Activated naive CD8-positive, alpha-beta T cell (primary cell): ENCODE measurements around the gene TMCC1.

Source experiments
- H3K27ac Mint-ChIP-seq: one replicate; pipeline ENCODE4 v1.8.0; 2021; ENCODE audit warnings: mixed read lengths
- H3K27me3 Mint-ChIP-seq: one replicate; pipeline ENCODE4 v1.8.0; 2021; ENCODE audit warnings: mixed read lengths
- H3K36me3 Mint-ChIP-seq: one replicate; pipeline ENCODE4 v1.8.0; 2021; ENCODE audit warnings: mixed read lengths
- H3K4me1 Mint-ChIP-seq: one replicate; pipeline ENCODE4 v1.8.0; 2021; ENCODE audit warnings: low read depth, mixed read lengths
- H3K4me3 Mint-ChIP-seq: one replicate; pipeline ENCODE4 v1.8.0; 2021; ENCODE audit warnings: mild to moderate bottlenecking, mixed read lengths
- H3K9me3 Mint-ChIP-seq: one replicate; pipeline ENCODE4 v1.8.0; 2021; ENCODE audit warnings: low read depth, mixed read lengths

TMCC1 gene

DNA sequence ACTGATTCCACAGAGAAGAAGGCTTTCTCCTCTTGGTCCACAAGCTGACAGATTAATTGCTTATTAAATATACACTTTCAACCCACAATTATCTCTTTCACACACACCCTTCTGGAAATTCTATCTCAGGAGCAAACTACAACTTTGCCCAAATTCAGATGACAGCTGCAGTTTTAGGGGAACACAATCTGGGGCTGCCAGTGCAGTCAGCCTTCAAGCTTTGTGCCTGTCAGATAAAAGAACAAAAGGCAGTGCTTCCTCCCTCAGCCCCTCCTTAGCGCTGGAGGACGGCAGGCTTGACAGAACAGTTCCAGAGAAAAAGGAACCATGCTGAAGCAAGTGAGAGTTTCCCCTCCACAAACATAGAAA, 99.6 kb downstream of the TMCC1 start:
- Mint-ChIP-seq H3K27ac (no peak overlapping the region), H3K36me3 (no peaks in the 10 kb centered on the region), H3K9me3 (no peaks in the 10 kb centered on the region), H3K4me1 (peaks cover 23% of the 10 kb centered on the region), H3K4me3 (peak overlapping the region; percentile 76), H3K27me3 (no peaks in the 10 kb centered on the region)

GRCh38 chr3:129793319-129793718, 100.2 kb downstream of the TMCC1 start:
- no peak overlapping the region for H3K4me3 Mint-ChIP-seq
- peaks cover 25% of the 10 kb centered on the region for H3K4me1 Mint-ChIP-seq
- H3K36me3 Mint-ChIP-seq: no peaks in the 10 kb centered on the region
- H3K9me3 Mint-ChIP-seq: no peaks in the 10 kb centered on the region
- H3K27me3 Mint-ChIP-seq: no peaks in the 10 kb centered on the region
- H3K27ac Mint-ChIP-seq: no peak overlapping the region

- no peaks in the 10 kb centered on the region for H3K27me3 Mint-ChIP-seq
- no peaks in the 10 kb centered on the region for H3K9me3 Mint-ChIP-seq
- H3K27ac Mint-ChIP-seq: no peak overlapping the region
- H3K36me3 Mint-ChIP-seq: peaks cover 4% of the 10 kb centered on the region
- no peak overlapping the region for H3K4me3 Mint-ChIP-seq
- H3K4me1 Mint-ChIP-seq: no peaks in the 10 kb centered on the region
Measured at GRCh38 chr3:129783470-129783869, 110.0 kb downstream of the TMCC1 start.

GRCh38 chr3:129778871-129779270, 114.6 kb downstream of the TMCC1 start:
- H3K27ac Mint-ChIP-seq: no peak overlapping the region
- H3K4me1 Mint-ChIP-seq: peaks cover 2% of the 10 kb centered on the region

DNA sequence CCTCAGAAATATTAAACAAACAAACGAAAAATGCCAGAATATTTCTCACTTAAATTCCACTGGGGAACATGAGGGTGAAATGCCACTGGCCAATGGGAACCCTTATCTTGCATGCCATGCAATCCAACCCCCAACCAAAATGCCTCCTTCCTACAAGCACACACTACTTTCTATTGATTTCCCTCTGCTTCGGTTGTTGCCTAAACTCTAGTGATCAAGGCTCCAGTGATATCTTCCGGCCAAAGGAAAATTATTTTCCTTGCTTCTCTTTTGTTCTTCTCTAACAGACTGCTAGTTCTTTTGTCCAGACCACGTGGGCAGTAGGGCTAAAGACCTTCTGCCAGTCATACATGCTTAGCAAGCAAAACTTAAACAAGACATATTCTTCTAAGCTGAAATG, 115.7 kb downstream of the TMCC1 start:
- Mint-ChIP-seq H3K4me1 (peaks cover 2% of the 10 kb centered on the region), H3K27ac (peak overlapping the region; percentile 13), H3K36me3 (peaks cover 7% of the 10 kb centered on the region), H3K9me3 (peaks cover 3% of the 10 kb centered on the region), H3K27me3 (no peaks in the 10 kb centered on the region), H3K4me3 (no peak overlapping the region)

More at GRCh38 chr3:129778871-129779270, 114.6 kb downstream of the TMCC1 start:
- Mint-ChIP-seq H3K36me3 (peaks cover 9% of the 10 kb centered on the region), H3K9me3 (peaks cover 3% of the 10 kb centered on the region), H3K27me3 (no peaks in the 10 kb centered on the region), H3K4me3 (no peak overlapping the region)

- Mint-ChIP-seq H3K9me3 (peaks cover 3% of the 10 kb centered on the region), H3K4me3 (no peak overlapping the region)
Measured at GRCh38 chr3:129775870-129776269, 117.6 kb downstream of the TMCC1 start.

GRCh38 chr3:129773691-129774663, 119.5 kb downstream of the TMCC1 start:
- H3K36me3 Mint-ChIP-seq: peaks cover 7% of the 10 kb centered on the region
- peaks cover 3% of the 10 kb centered on the region for H3K9me3 Mint-ChIP-seq
- no peak overlapping the region for H3K4me3 Mint-ChIP-seq
- no peaks in the 10 kb centered on the region for H3K27me3 Mint-ChIP-seq
- peaks cover 2% of the 10 kb centered on the region for H3K4me1 Mint-ChIP-seq
- no peak overlapping the region for H3K27ac Mint-ChIP-seq

More at GRCh38 chr3:129775870-129776269, 117.6 kb downstream of the TMCC1 start:
- H3K27me3 Mint-ChIP-seq: no peaks in the 10 kb centered on the region
- peaks cover 7% of the 10 kb centered on the region for H3K36me3 Mint-ChIP-seq
- peaks cover 2% of the 10 kb centered on the region for H3K4me1 Mint-ChIP-seq
- H3K27ac Mint-ChIP-seq: no peak overlapping the region

- Mint-ChIP-seq H3K4me3 (no peak overlapping the region), H3K4me1 (peaks cover 2% of the 10 kb centered on the region), H3K27ac (no peak overlapping the region), H3K9me3 (peaks cover 3% of the 10 kb centered on the region), H3K36me3 (peaks cover 9% of the 10 kb centered on the region), H3K27me3 (no peaks in the 10 kb centered on the region)
Measured at GRCh38 chr3:129770604-129771003, 122.9 kb downstream of the TMCC1 start.

DNA sequence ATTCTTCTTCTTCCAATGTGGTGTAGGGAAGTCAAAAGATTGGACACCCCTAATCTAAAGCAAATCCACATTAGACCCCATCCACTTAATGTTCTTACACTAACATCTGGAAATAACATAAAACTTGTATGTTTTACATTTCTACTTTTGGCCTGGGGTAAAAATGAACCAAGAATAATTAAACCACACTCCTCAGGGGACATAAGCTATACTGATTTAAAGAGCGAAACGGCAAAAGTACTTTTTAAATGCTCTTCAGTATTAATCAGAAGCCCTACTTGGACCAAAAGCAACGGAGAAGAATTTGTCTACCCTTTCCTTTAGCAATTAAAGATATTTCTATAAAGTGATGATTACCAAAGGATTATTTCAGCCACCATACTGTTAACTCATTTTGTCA, 123.9 kb downstream of the TMCC1 start:
- no peaks in the 10 kb centered on the region for H3K27me3 Mint-ChIP-seq
- H3K27ac Mint-ChIP-seq: no peak overlapping the region
- H3K9me3 Mint-ChIP-seq: peaks cover 3% of the 10 kb centered on the region
- H3K4me1 Mint-ChIP-seq: peaks cover 2% of the 10 kb centered on the region
- peaks cover 8% of the 10 kb centered on the region for H3K36me3 Mint-ChIP-seq
- H3K4me3 Mint-ChIP-seq: no peak overlapping the region

GRCh38 chr3:129768728-129769127, 124.8 kb downstream of the TMCC1 start:
- Mint-ChIP-seq H3K9me3 (no peaks in the 10 kb centered on the region), H3K27me3 (no peaks in the 10 kb centered on the region), H3K4me1 (peaks cover 2% of the 10 kb centered on the region), H3K27ac (no peak overlapping the region), H3K36me3 (peaks cover 4% of the 10 kb centered on the region), H3K4me3 (no peak overlapping the region)

DNA sequence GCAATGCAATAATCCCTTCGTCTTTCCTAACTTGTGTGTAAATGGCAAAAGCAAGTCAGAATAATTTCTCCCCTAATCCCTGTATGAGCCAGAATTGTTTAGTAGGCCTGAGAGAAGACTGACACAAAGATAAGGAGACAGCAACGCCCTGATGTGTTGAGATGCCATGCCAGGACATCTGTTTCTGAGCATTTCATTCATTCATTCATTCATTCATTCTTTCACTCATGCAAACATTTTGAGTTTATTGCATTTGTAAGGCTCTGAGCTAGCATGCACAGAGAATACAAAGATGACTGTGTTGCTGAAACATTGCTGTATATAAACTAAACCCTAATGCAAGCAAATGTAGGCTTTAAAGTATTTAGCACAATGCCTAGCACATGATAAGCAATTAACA, 127.4 kb downstream of the TMCC1 start:
- Mint-ChIP-seq H3K4me3 (no peak overlapping the region), H3K4me1 (peaks cover 2% of the 10 kb centered on the region), H3K27me3 (no peaks in the 10 kb centered on the region), H3K27ac (no peak overlapping the region), H3K36me3 (peaks cover 9% of the 10 kb centered on the region), H3K9me3 (no peaks in the 10 kb centered on the region)

GRCh38 chr3:129764090-129764489, 129.4 kb downstream of the TMCC1 start:
- no peak overlapping the region for H3K27ac Mint-ChIP-seq
- H3K9me3 Mint-ChIP-seq: no peaks in the 10 kb centered on the region
- no peak overlapping the region for H3K4me3 Mint-ChIP-seq
- peaks cover 8% of the 10 kb centered on the region for H3K36me3 Mint-ChIP-seq
- H3K27me3 Mint-ChIP-seq: no peaks in the 10 kb centered on the region
- H3K4me1 Mint-ChIP-seq: peaks cover 2% of the 10 kb centered on the region

GRCh38 chr3:129758785-129759320, 134.7 kb downstream of the TMCC1 start:
- Mint-ChIP-seq H3K27me3 (no peaks in the 10 kb centered on the region), H3K27ac (no peak overlapping the region), H3K4me3 (no peak overlapping the region), H3K36me3 (peaks cover 33% of the 10 kb centered on the region), H3K4me1 (peaks cover 2% of the 10 kb centered on the region), H3K9me3 (peaks cover 5% of the 10 kb centered on the region)

DNA sequence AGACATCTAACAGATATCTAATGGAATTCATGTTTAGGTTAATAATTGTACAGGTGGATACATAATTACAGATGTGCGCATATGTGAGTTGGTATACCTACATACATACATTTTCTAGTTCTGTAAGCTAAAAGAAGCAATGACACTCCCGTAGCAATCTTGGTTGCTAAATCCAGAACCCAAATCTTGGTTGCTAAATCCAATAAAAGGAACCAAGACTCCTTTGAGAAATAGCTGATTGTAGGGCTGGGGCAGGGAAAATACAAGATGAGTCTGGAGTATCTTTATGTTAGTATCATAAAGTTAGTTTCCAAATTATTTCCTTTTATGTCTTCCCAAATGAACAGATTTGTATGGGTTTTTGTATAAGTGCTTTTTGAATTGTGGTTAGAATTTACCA, 135.2 kb downstream of the TMCC1 start:
- H3K27me3 Mint-ChIP-seq: no peaks in the 10 kb centered on the region
- no peak overlapping the region for H3K4me3 Mint-ChIP-seq
- no peak overlapping the region for H3K27ac Mint-ChIP-seq
- peaks cover 37% of the 10 kb centered on the region for H3K36me3 Mint-ChIP-seq
- H3K9me3 Mint-ChIP-seq: peaks cover 8% of the 10 kb centered on the region
- peaks cover 2% of the 10 kb centered on the region for H3K4me1 Mint-ChIP-seq

GRCh38 chr3:129756871-129757270, 136.6 kb downstream of the TMCC1 start:
- Mint-ChIP-seq H3K4me1 (peaks cover 3% of the 10 kb centered on the region), H3K9me3 (peaks cover 16% of the 10 kb centered on the region), H3K36me3 (peaks cover 41% of the 10 kb centered on the region), H3K4me3 (no peak overlapping the region), H3K27me3 (no peaks in the 10 kb centered on the region), H3K27ac (no peak overlapping the region)
